Astrocyte (in vitro differentiated cells and primary cell): ENCODE results near the gene CRIM1.

Experiments used
- CTCF ChIP-seq: IDR thresholded peaks from 2 replicates; pipeline ENCODE4 v1.5.1; 2011; ENCODE audit warnings: low read depth, mild to moderate bottlenecking, inconsistent platforms, low read length, moderate library complexity; ENCODE audit not compliant: insufficient read depth
- EZH2 ChIP-seq: IDR thresholded peaks from 2 replicates; pipeline ENCODE4 v1.6.1; 2012; ENCODE audit warnings: mild to moderate bottlenecking, low read length, inconsistent platforms; ENCODE audit not compliant: insufficient read depth

- TF ChIP-seq CTCF = no peak
- no peak for TF ChIP-seq EZH2
Measured at GRCh38 chr2:36307441-36307840, 48.1 kb upstream of the CRIM1 start.
